Bronchial epithelial cell (primary cell): ENCODE data around the gene KRT6A. TPM values are rescaled to one million over a fixed set of nuclear protein-coding genes. Genes with fewer than 3 reads are reported as not detected.

Experiments
- DNase-seq: peaks from one replicate; pipeline ENCODE4 v3.0.0-alpha.2; 2010; ENCODE audit warnings: low read depth
- FAIRE-seq: peaks from 2 replicates; lab custom pipeline; 2011; peaks lifted over from hg19 to GRCh38; lab: Jason Lieb, UNC
- H3K27me3 ChIP-seq: 2 replicates; pipeline ENCODE4 v1.5.1; 2011; ENCODE audit warnings: low read length; ENCODE audit not compliant: control insufficient read depth, insufficient read depth
- H3K36me3 ChIP-seq: 2 replicates; pipeline ENCODE4 v1.5.1; 2011; ENCODE audit warnings: low read length; ENCODE audit not compliant: control insufficient read depth, insufficient read depth
- H3K4me3 ChIP-seq: 2 replicates; pipeline ENCODE4 v1.5.1; 2011; ENCODE audit warnings: mild to moderate bottlenecking, low read depth, low read length, control low read depth
- CTCF ChIP-seq: IDR thresholded peaks from 2 replicates; pipeline ENCODE4 v1.5.1; 2011; ENCODE audit warnings: mild to moderate bottlenecking, moderate library complexity, low read length, control low read depth, inconsistent platforms; ENCODE audit not compliant: insufficient read depth, severe bottlenecking
- total RNA-seq: library from RNA; depleted of rRNA; stranded (reverse); fragments of >200 nt; gene quantifications from 2 replicates; pipeline ENCODE4 v1.2.1, GENCODE V29; 2014

Gene KRT6A
- total RNA-seq, 1 donor from 2014 or later, result 13,929 TPM

GRCh38 chr12:52474212-52474611 lies 18.8 kb downstream of the KRT6A start:
- FAIRE-seq, result no peak
- TF ChIP-seq CTCF, result no peak
- no peaks in the 10 kb centered on the region for H3K36me3 ChIP-seq
- DNase-seq, result no peak
- no peak overlapping the region for H3K4me3 ChIP-seq
- no peaks in the 10 kb centered on the region for H3K27me3 ChIP-seq

- FAIRE-seq (peak; percentile 91), DNase-seq (peak; percentile 97)
- H3K4me3 ChIP-seq, result no peak within 1 kb of the TSS
- no peaks in the 10 kb centered on the region for H3K36me3 ChIP-seq
- H3K27me3 ChIP-seq, result no peaks in the 10 kb centered on the region
- TF ChIP-seq CTCF, result no peak
Observed at GRCh38 chr12:52473768-52474167, 19.3 kb downstream of the KRT6A start, which contains the start of gene KRT6C. Gene KRT6C, minus strand, starts transcription at chr12:52473805. Its CDS starts 68 bp downstream, at chr12:52473737.

GRCh38 chr12:52469853-52470252 lies 23.2 kb downstream of the KRT6A start:
- H3K27me3 ChIP-seq, result no peaks in the 10 kb centered on the region
- FAIRE-seq, result no peak
- DNase-seq, result no peak
- H3K4me3 ChIP-seq, result no peak overlapping the region
- no peak for TF ChIP-seq CTCF
- no peaks in the 10 kb centered on the region for H3K36me3 ChIP-seq

DNA sequence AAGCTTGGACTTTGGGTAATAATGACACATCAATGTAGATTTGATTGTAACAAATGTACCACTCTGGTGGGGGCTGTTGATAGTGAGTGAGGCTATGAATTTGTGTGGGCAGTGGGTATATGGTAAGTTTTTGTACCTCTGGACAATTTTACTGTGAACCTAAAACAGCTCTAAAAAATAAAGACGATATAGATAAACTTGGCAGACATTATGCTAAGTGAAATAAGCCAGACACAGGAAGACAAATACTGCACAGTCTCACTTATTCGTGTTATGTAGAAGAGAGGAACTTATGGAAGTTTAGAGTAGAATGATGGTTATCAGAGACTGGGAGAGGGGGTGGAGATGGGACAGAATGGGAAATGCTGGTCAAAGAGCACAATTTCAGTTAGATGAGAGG lies 28.2 kb downstream of the KRT6A start:
- DNase-seq (no peak), FAIRE-seq (no peak)
- Histone ChIP-seq H3K36me3 (no peaks in the 10 kb centered on the region), H3K27me3 (no peaks in the 10 kb centered on the region), H3K4me3 (no peak overlapping the region)
- TF ChIP-seq CTCF, result no peak

DNA sequence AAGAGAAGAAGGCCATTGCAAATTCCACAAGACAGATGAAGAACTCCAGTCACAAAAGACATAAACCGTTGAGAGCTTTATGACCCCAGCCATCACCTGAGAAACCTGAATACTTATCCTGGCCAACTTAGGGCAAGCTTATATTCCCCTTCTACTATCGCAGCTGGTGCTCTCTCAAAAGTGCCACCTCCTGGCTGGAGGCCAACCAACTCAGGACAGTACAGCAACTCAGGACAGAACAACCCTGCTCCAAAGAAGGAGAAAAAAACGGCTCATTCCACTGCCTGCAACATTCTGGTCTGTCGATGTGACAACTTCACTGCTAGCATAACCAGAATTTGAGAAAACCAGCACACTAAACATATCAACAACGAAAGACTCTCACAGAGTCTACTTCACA lies 31.4 kb downstream of the KRT6A start:
- FAIRE-seq (peak; percentile 58), DNase-seq (no peak)
- Histone ChIP-seq H3K4me3 (no peak overlapping the region), H3K27me3 (no peaks in the 10 kb centered on the region), H3K36me3 (no peaks in the 10 kb centered on the region)
- no peak for TF ChIP-seq CTCF

GRCh38 chr12:52458861-52459260 lies 34.2 kb downstream of the KRT6A start:
- no peak for TF ChIP-seq CTCF
- DNase-seq (no peak), FAIRE-seq (no peak)
- H3K27me3 ChIP-seq, result no peaks in the 10 kb centered on the region
- no peaks in the 10 kb centered on the region for H3K36me3 ChIP-seq
- no peak overlapping the region for H3K4me3 ChIP-seq
